ENCODE results near the gene UBALD1.

The UBALD1 gene

GRCh38 chr16:4570086-4570485, 44.6 kb downstream of the UBALD1 start:
- DNase-seq (ENCODE audit: insufficient read length, low spot score) (no peak), FAIRE-seq (no peak)

- FAIRE-seq = no peak
- DNase-seq (ENCODE audit: insufficient read length, low spot score) = no peak
Measured at GRCh38 chr16:4566144-4566543, 48.5 kb downstream of the UBALD1 start.

GRCh38 chr16:4564661-4565267, 49.9 kb downstream of the UBALD1 start:
- DNase-seq (ENCODE audit: insufficient read length, low spot score) (no peak), FAIRE-seq (no peak)

GRCh38 chr16:4561596-4561995, 53.1 kb downstream of the UBALD1 start:
- no peak for FAIRE-seq
- DNase-seq (ENCODE audit: insufficient read length, low spot score) = no peak
